Natural killer cell (primary cell): Measurements from ENCODE around the gene OSBPL10. TPM values are rescaled to one million over a fixed set of nuclear protein-coding genes. Genes with fewer than 3 reads are reported as not detected.
A peak's percentile ranks its signal among the peaks of the same experiment; 100 is the strongest.

ENCODE experiments used
- ATAC-seq, 3 donors: fragments of 150-1000 bp in 2 of 3; fragments of 200-7000 bp in 1 of 3; cut with Tn5 transposase; 1 replicate in 1 of 3; 2 replicates in 2 of 3; pipeline ENCODE4 v1.10.0; 2021; ENCODE audit warnings: mild to moderate bottlenecking in 2 of 3, moderate library complexity in 2 of 3
- DNase-seq, 2 donors: peaks; one replicate each; pipeline versions ENCODE4 v3.0.0 to v3.0.0-alpha.2; 2013 to 2021; ENCODE audit warnings: mixed read lengths in 1 of 2
- H3K27ac ChIP-seq: one replicate; pipeline ENCODE4 v1.5.1; 2013; ENCODE audit warnings: mild to moderate bottlenecking, low read length
- H3K27me3 ChIP-seq: one replicate; pipeline ENCODE4 v1.6.1; 2013; ENCODE audit warnings: low read length; ENCODE audit not compliant: control insufficient read depth, insufficient read depth
- H3K36me3 ChIP-seq: one replicate; pipeline ENCODE4 v1.6.1; 2013; ENCODE audit warnings: low read length; ENCODE audit not compliant: control insufficient read depth, insufficient read depth
- H3K4me1 ChIP-seq: one replicate; pipeline ENCODE4 v1.6.1; 2013; ENCODE audit warnings: low read length; ENCODE audit not compliant: control insufficient read depth, insufficient read depth
- H3K4me3 ChIP-seq: one replicate; pipeline ENCODE4 v1.5.1; 2013; ENCODE audit warnings: low read length
- H3K9me3 ChIP-seq: one replicate; pipeline ENCODE4 v1.6.1; 2013; ENCODE audit warnings: low read length; ENCODE audit not compliant: control insufficient read depth, insufficient read depth
- H3K27ac Mint-ChIP-seq, 2 donors: one replicate each; pipeline ENCODE4 v1.8.0; 2022; ENCODE audit warnings: mild to moderate bottlenecking in 2 of 2, mixed read lengths in 2 of 2, moderate library complexity in 1 of 2
- H3K27me3 Mint-ChIP-seq, 2 donors: one replicate each; pipeline ENCODE4 v1.8.0; 2022; ENCODE audit warnings: low read depth in 2 of 2, mixed read lengths in 2 of 2
- H3K36me3 Mint-ChIP-seq: one replicate; pipeline ENCODE4 v1.8.0; 2022; ENCODE audit warnings: mixed read lengths
- H3K4me1 Mint-ChIP-seq, 2 donors: one replicate each; pipeline ENCODE4 v1.8.0; 2022; ENCODE audit warnings: mixed read lengths in 2 of 2
- H3K4me3 Mint-ChIP-seq: one replicate; pipeline ENCODE4 v1.8.0; 2022; ENCODE audit warnings: mild to moderate bottlenecking, moderate library complexity, mixed read lengths
- H3K9me3 Mint-ChIP-seq, 2 donors: one replicate each; pipeline ENCODE4 v1.8.0; 2022; ENCODE audit warnings: mixed read lengths in 2 of 2
- WGBS: methylation state at CpG from one replicate; pipeline ENCODE4 v1.1.7; 2013; ENCODE audit warnings: missing lambda C conversion rate; ENCODE audit not compliant: insufficient coverage; 5-methylcytosine and 5-hydroxymethylcytosine counted together
- intact Hi-C: fragments of 100-400 bp; cut with micrococcal nuclease; formaldehyde crosslinking; loops from one replicate; pipeline ENCODE4 v1.14.2; 2022
- total RNA-seq, 4 donors: library from RNA; stranded (reverse); fragments of 120-200 nt in 1 of 4; gene quantifications; one replicate each; pipeline versions ENCODE4 v1.2.3 to v1.2.4, GENCODE V29; 2013 to 2022
- TF ChIP-seq, protein P1 (sequence below): fragments of 200-600 bp; IDR thresholded peaks from one replicate; pipeline ENCODE4 v1.8.0; 2022; ENCODE audit warnings: antibody characterized with exemption

Gene OSBPL10
- total RNA-seq, 3 donors from 2014 or later (not counting 1 experiment from before 2014, with no cell fraction given): 1.00 to 3.6 (median 1.6) TPM

DNA sequence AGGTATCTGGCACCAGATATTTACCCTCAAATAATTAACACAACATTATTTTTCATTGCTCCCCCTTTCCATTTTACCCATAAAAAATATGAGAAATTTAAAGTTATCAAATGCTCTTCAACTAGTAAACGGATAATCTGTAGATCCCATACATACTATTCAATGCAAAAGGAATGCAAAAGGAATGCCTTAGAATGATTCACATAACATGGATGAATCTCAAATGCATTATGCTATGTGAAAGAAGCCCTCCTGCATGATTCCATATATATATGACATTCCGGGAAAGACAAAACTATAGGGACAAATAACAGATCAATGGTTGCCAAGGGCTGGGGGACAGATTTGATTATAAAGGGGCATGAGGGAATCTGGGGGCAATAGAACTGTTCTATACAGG is 252.7 kb downstream of the OSBPL10 start:
- intact Hi-C loops: no loop called here
- no peaks in the 10 kb centered on the region for H3K36me3 ChIP-seq
- no peaks in the 10 kb centered on the region for H3K9me3 ChIP-seq
- no peaks in the 10 kb centered on the region for H3K27me3 ChIP-seq
- Mint-ChIP-seq H3K4me3 (no peak overlapping the region), H3K27me3 (peaks cover 0 to 9% of the 10 kb centered on the region in 2 donors), H3K27ac (no peak overlapping the region), H3K9me3 (no peaks in the 10 kb centered on the region), H3K36me3 (no peaks in the 10 kb centered on the region), H3K4me1 (no peaks in the 10 kb centered on the region)
- WGBS: no CpG with 5 or more reads among the region's 2 CpGs
- H3K4me1 ChIP-seq: no peaks in the 10 kb centered on the region
- DNase-seq: no peak
- no peak overlapping the region for H3K27ac ChIP-seq
- TF ChIP-seq, protein P1, sequence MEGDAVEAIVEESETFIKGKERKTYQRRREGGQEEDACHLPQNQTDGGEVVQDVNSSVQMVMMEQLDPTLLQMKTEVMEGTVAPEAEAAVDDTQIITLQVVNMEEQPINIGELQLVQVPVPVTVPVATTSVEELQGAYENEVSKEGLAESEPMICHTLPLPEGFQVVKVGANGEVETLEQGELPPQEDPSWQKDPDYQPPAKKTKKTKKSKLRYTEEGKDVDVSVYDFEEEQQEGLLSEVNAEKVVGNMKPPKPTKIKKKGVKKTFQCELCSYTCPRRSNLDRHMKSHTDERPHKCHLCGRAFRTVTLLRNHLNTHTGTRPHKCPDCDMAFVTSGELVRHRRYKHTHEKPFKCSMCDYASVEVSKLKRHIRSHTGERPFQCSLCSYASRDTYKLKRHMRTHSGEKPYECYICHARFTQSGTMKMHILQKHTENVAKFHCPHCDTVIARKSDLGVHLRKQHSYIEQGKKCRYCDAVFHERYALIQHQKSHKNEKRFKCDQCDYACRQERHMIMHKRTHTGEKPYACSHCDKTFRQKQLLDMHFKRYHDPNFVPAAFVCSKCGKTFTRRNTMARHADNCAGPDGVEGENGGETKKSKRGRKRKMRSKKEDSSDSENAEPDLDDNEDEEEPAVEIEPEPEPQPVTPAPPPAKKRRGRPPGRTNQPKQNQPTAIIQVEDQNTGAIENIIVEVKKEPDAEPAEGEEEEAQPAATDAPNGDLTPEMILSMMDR: no peak
- no peak for ATAC-seq
- no peak overlapping the region for H3K4me3 ChIP-seq

DNA sequence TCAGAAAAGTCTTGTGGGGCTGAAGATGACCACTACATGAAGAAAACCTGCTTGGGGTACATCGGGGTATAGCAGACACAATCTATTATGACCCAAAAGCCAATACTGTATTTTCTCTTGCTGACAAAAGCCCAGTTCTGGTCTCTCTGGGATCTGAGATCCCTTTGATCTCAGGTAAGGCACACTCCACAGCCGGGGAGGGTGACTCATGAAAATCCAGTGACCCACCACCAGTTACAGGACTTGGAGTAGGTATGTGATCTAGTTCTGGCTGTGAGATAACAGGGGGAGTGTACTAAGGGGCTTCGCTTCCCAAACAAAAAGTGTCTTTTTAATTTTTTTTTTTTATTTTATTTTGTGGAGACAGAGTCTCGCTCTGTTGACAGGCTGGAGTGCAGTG is 255.1 kb downstream of the OSBPL10 start:
- Histone ChIP-seq H3K4me3 (no peak overlapping the region), H3K4me1 (no peaks in the 10 kb centered on the region), H3K27ac (no peak overlapping the region), H3K36me3 (no peaks in the 10 kb centered on the region), H3K27me3 (no peaks in the 10 kb centered on the region), H3K9me3 (no peaks in the 10 kb centered on the region)
- intact Hi-C loops: no loop called here
- H3K27me3 Mint-ChIP-seq: peaks cover 0 to 9% of the 10 kb centered on the region in 2 donors
- WGBS: 98% methylated on average over 4 of the region's 4 CpGs
- H3K9me3 Mint-ChIP-seq: no peaks in the 10 kb centered on the region
- H3K27ac Mint-ChIP-seq: no peak overlapping the region
- DNase-seq (no peak), ATAC-seq (no peak)
- TF ChIP-seq, protein P1: no peak
- no peak overlapping the region for H3K4me3 Mint-ChIP-seq
- H3K36me3 Mint-ChIP-seq: no peaks in the 10 kb centered on the region
- H3K4me1 Mint-ChIP-seq: no peaks in the 10 kb centered on the region

DNA sequence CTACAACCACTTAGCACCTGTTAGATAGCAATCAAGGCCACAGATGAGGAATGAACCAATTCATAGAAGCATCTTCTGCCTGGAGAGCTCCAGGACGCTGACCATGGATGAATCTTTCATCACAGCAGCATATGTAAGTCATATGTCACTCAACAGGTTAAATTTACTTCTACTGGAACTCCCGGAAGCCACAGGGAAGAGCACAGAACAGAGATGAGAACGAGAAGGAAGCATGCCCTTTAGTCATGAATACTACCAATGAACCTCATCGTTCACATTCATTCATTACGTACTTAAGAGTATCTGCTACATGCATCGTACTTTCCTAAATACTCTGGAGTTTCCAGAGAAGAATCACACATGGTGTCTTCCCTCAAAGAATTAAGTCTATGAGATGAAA is 255.5 kb downstream of the OSBPL10 start:
- no peak for DNase-seq
- Histone ChIP-seq H3K27ac (no peak overlapping the region), H3K9me3 (no peaks in the 10 kb centered on the region), H3K36me3 (no peaks in the 10 kb centered on the region), H3K27me3 (no peaks in the 10 kb centered on the region), H3K4me3 (no peak overlapping the region), H3K4me1 (no peaks in the 10 kb centered on the region)
- Mint-ChIP-seq H3K27me3 (peaks cover 0 to 9% of the 10 kb centered on the region in 2 donors), H3K4me1 (no peaks in the 10 kb centered on the region), H3K4me3 (no peak overlapping the region), H3K27ac (no peak overlapping the region), H3K9me3 (no peaks in the 10 kb centered on the region), H3K36me3 (no peaks in the 10 kb centered on the region)
- TF ChIP-seq, protein P1: no peak
- WGBS: 89% methylated on average over 6 of the region's 6 CpGs
- no peak for ATAC-seq
- intact Hi-C loops: no loop called here

DNA sequence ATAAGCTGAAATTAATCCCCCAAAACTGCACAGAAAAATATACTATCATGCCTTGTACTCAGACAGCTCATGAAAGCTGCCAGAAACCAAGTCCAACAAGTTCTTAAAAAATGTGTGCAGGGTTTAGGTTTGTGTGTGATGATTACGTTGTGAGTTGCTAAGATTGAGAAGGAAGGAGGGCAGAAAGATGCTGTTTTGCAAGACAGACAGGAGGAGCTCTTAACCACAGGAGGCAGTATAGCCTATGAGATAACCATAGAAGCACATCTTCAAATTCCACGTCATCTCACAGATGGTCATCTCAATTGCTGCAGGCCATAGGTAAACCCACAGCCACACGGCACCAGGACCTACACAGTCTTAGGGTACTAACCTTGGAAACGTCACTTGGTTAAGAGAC is 256.4 kb downstream of the OSBPL10 start:
- intact Hi-C loops: no loop called here
- ATAC-seq (peak in 2 of 3 donors; percentile 26 to 46), DNase-seq (peak in 1 of 2 donors; percentile 6)
- H3K4me3 Mint-ChIP-seq: no peak overlapping the region
- TF ChIP-seq, protein P1: no peak
- no peak overlapping the region for H3K27ac Mint-ChIP-seq
- peaks cover 0 to 6% of the 10 kb centered on the region in 2 donors for H3K27me3 Mint-ChIP-seq
- Histone ChIP-seq H3K4me1 (no peaks in the 10 kb centered on the region), H3K9me3 (no peaks in the 10 kb centered on the region), H3K36me3 (no peaks in the 10 kb centered on the region), H3K27me3 (no peaks in the 10 kb centered on the region), H3K27ac (no peak overlapping the region), H3K4me3 (no peak overlapping the region)
- no peaks in the 10 kb centered on the region for H3K4me1 Mint-ChIP-seq
- H3K36me3 Mint-ChIP-seq: no peaks in the 10 kb centered on the region
- WGBS: 72% methylated on average over 3 of the region's 4 CpGs
- H3K9me3 Mint-ChIP-seq: no peaks in the 10 kb centered on the region
